Omental fat pad (tissue), 4 donors: ENCODE data around the gene OGFR. TPM values are rescaled to one million over a fixed set of nuclear protein-coding genes. Genes with fewer than 3 reads are reported as not detected.

Source experiments
- ATAC-seq: fragments of 150-250 bp; one replicate; pipeline ENCODE4 v1.9.1; 2016; ENCODE audit warnings: mild to moderate bottlenecking, moderate library complexity; ENCODE audit not compliant: low FRiP score
- DNase-seq: peaks from one replicate; pipeline ENCODE4 v3.0.0-alpha.2; 2019; ENCODE audit warnings: low spot score
- CTCF ChIP-seq, 3 donors: fragments of 450-650 bp; IDR thresholded peaks; one replicate each; pipeline ENCODE4 v1.5.1; 2016 to 2017; ENCODE audit warnings: antibody characterized with exemption in 3 of 3, mild to moderate bottlenecking in 3 of 3, moderate library complexity in 2 of 3
- small RNA-seq: library from RNA; depleted of rRNA; stranded (forward); fragments of <200 nt; gene quantifications from one replicate; pipeline ENCODE3, GENCODE V24; 2016
- total RNA-seq, 4 donors: library from RNA; depleted of rRNA; stranded (reverse); fragments of >200 nt; gene quantifications; one replicate each; pipeline ENCODE4 v1.1.0, GENCODE V29; 2016

The OGFR gene
- total RNA-seq, 4 donors from 2014 or later = 34.0 to 84.2 (median 52.8) TPM

- DNase-seq (no peak), ATAC-seq (no peak)
- no peak for TF ChIP-seq CTCF (IDR thresholded peaks at IDR 0.05)
Observed at GRCh38 chr20:62860391-62860923, 55.8 kb downstream of the OGFR start.

GRCh38 chr20:62860924-62861691 is 56.5 kb downstream of the OGFR start:
- peak; percentile 31 for ATAC-seq
- no peak for DNase-seq
- TF ChIP-seq CTCF (IDR thresholded peaks at IDR 0.05) = no peak

GRCh38 chr20:62861726-62862336 is 57.2 kb downstream of the OGFR start, which contains the start of gene TCFL5:
TCFL5 (minus strand) TSS chr20:62861822; CDS start chr20:62861670, 152 bp downstream.
- ATAC-seq (peak; percentile 92), DNase-seq (peak; percentile 93)

More at GRCh38 chr20:62861726-62862336, 57.2 kb downstream of the OGFR start, which contains the start of gene TCFL5:
- no peak for TF ChIP-seq CTCF (IDR thresholded peaks at IDR 0.05)

Small RNA genes lying within 50 kb of the gene (small RNA-seq; reads per million reads assigned to genes)
- gene DPH3P1 = not detected

Other genes with a start within 250 kb of the OGFR start
- gene SLCO4A1, start 162.3 kb upstream of the OGFR start, total RNA-seq = 10 to 100 TPM; 26.1 to 67.4 (median 55.6) TPM
- under 1 TPM in 2 of 4 donors, not detected in 2; 0.24 to 0.25 TPM for gene NTSR1, start 96.0 kb upstream of the OGFR start, total RNA-seq
- 10 to 100 TPM in 2 of 4 donors, 1 to 10 TPM in 2; 8.0 to 10.4 (median 9.1) TPM for gene MRGBP, start 8.4 kb upstream of the OGFR start, total RNA-seq
- 1 to 10 TPM; 2.3 to 6.3 (median 3.6) TPM for gene COL9A3, start 12.2 kb downstream of the OGFR start, total RNA-seq
- gene TCFL5, start 57.0 kb downstream of the OGFR start, total RNA-seq = 1 to 10 TPM; 6.1 to 7.7 (median 6.3) TPM
- gene DIDO1, start 121.7 kb downstream of the OGFR start, total RNA-seq = 10 to 100 TPM; 40.6 to 64.4 (median 54.1) TPM
- gene GID8, start 133.3 kb downstream of the OGFR start, total RNA-seq = 10 to 100 TPM; 21.7 to 33.4 (median 25.5) TPM
- gene SLC17A9, start 147.9 kb downstream of the OGFR start, total RNA-seq = 10 to 100 TPM in 1 of 4 donors, 1 to 10 TPM in 3; 1.6 to 10.7 (median 2.5) TPM
- not detected for gene BHLHE23, start 202.1 kb downstream of the OGFR start, total RNA-seq